CD4-positive, CD25-positive, alpha-beta regulatory T cell (primary cell): ENCODE data around the gene BRD3OS. TPM values are rescaled to one million over a fixed set of nuclear protein-coding genes. Genes with fewer than 3 reads are reported as not detected.

ENCODE experiments used
- ATAC-seq, 2 donors: fragments of 150-1000 bp; cut with Tn5 transposase; one replicate each; pipeline ENCODE4 v1.10.0; 2021; ENCODE audit warnings: low read depth in 2 of 2, moderate number of reproducible peaks in 2 of 2, moderate library complexity in 1 of 2
- DNase-seq, 3 donors: peaks; one replicate each; pipeline versions ENCODE4 v3.0.0 to v3.0.0-alpha.2; 2012 to 2022; ENCODE audit warnings: mixed read lengths in 1 of 3
- H3K27ac ChIP-seq: one replicate; pipeline ENCODE4 v1.7.0; 2013; ENCODE audit warnings: mild to moderate bottlenecking, low read length; ENCODE audit not compliant: insufficient read depth, poor library complexity, severe bottlenecking
- H3K27me3 ChIP-seq: one replicate; pipeline ENCODE4 v1.7.0; 2013; ENCODE audit warnings: low read length; ENCODE audit not compliant: control insufficient read depth, insufficient read depth
- H3K36me3 ChIP-seq: one replicate; pipeline ENCODE4 v1.7.0; 2013; ENCODE audit warnings: mild to moderate bottlenecking, low read length, moderate library complexity; ENCODE audit not compliant: control insufficient read depth, insufficient read depth
- H3K4me1 ChIP-seq: 2 replicates; pipeline ENCODE4 v1.7.0; 2013; ENCODE audit warnings: mild to moderate bottlenecking, low read length; ENCODE audit not compliant: insufficient read depth, control insufficient read depth, poor library complexity, severe bottlenecking
- H3K4me3 ChIP-seq: one replicate; pipeline ENCODE4 v1.7.0; 2013; ENCODE audit warnings: low read depth, mild to moderate bottlenecking, low read length, moderate library complexity
- H3K9me3 ChIP-seq, 2 experiments: 1 replicate in 1 of 2; 2 replicates in 1 of 2; pipeline ENCODE4 v1.7.0; 2013; ENCODE audit warnings: low read length in 2 of 2, mild to moderate bottlenecking in 1 of 2, moderate library complexity in 1 of 2; ENCODE audit not compliant: control insufficient read depth in 2 of 2
- H3K27ac Mint-ChIP-seq, 3 donors: one replicate each; pipeline ENCODE4 v1.8.0; 2020 to 2022; ENCODE audit warnings: mild to moderate bottlenecking in 3 of 3, mixed read lengths in 3 of 3, moderate library complexity in 2 of 3
- H3K27me3 Mint-ChIP-seq: one replicate; pipeline ENCODE4 v1.8.0; 2022; ENCODE audit warnings: mild to moderate bottlenecking, mixed read lengths
- H3K36me3 Mint-ChIP-seq: one replicate; pipeline ENCODE4 v1.8.0; 2020; ENCODE audit warnings: mixed read lengths
- H3K4me1 Mint-ChIP-seq, 4 donors: one replicate each; pipeline ENCODE4 v1.8.0; 2020 to 2022; ENCODE audit warnings: mixed read lengths in 4 of 4, mild to moderate bottlenecking in 1 of 4
- H3K4me3 Mint-ChIP-seq, 4 donors: one replicate each; pipeline ENCODE4 v1.8.0; 2020 to 2022; ENCODE audit warnings: mild to moderate bottlenecking in 4 of 4, mixed read lengths in 4 of 4, moderate library complexity in 3 of 4
- H3K9me3 Mint-ChIP-seq, 7 donors: one replicate each; pipeline ENCODE4 v1.8.0; 2020 to 2022; ENCODE audit warnings: mixed read lengths in 7 of 7, mild to moderate bottlenecking in 3 of 7, moderate library complexity in 2 of 7
- polyA plus RNA-seq, 4 donors: library from polyadenylated mRNA; unstranded; fragments of 300-500 nt; fragmentation: Illumina TruSeq; gene quantifications; one replicate each; pipeline ENCODE4 v1.2.3, GENCODE V29; 2021
- total RNA-seq: library from RNA; stranded (reverse); gene quantifications from one replicate; pipeline ENCODE4 v1.2.3, GENCODE V29; 2022

Gene BRD3OS
- total RNA-seq (4.6 TPM), polyA plus RNA-seq (10 to 100 TPM; 14.9 to 20.6 (median 17.5) TPM)

DNA sequence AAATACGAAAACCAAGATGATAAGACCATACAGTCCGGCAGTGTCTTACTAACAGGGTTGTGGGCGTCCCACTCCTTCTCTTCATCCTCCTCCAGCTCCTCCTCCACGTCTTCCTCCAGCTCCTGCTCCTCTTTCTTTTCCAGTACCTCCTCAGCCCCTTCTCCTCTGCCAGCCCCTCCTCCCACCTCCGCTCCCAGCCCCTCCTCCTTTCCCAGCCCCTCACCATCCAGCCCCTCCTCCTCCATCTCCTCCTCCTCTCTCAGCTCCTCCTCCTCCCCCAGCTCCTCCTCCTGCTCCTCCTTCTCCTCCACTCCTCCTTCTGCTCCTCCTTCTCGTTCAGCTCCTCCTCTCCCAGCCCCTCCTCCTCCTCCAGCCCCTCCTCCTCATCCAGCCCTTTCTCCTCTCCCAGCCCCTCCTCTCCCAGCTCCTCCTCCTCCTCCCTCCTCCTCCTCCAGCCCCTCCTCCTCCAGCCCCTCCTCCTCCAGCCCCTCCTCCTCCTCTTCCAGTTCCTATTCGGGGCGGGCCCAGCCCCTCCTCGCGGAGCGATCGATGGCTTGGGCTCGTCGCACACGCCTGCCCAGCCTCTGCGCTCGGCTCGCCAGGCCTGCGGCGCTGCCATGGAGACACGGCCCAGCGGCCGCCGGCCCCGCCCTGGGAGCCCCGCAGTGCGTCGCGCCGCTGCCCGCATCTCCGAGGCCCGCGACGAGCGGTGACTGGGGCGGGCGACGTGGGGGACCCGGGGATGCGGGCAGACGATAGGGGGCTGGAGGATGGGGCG, at the start of gene BRD3OS:
BRD3OS (plus strand) TSS at position 654 of the 778 bp plus-strand sequence. CDS start 1,267 bp downstream, outside the sequence.
- peak within 1 kb of the TSS; percentile 55 to 90 (median 85) for H3K4me3 Mint-ChIP-seq
- H3K4me1 ChIP-seq, result peaks cover 12% of the 10 kb centered on the region
- H3K9me3 Mint-ChIP-seq, result no peaks in the 10 kb centered on the region
- ATAC-seq, result peak; percentile 92
- H3K4me3 ChIP-seq, result peak within 1 kb of the TSS; percentile 75
- no peaks in the 10 kb centered on the region for H3K27me3 ChIP-seq
- H3K27ac ChIP-seq, result peak within 1 kb of the TSS; percentile 41
- H3K36me3 Mint-ChIP-seq, result no peaks in the 10 kb centered on the region
- peaks cover 2 to 24% (median 8%) of the 10 kb centered on the region in 4 donors for H3K4me1 Mint-ChIP-seq
- no peaks in the 10 kb centered on the region for H3K9me3 ChIP-seq
- peak; percentile 88 to 96 (median 92) for DNase-seq
- H3K27me3 Mint-ChIP-seq, result no peaks in the 10 kb centered on the region
- H3K27ac Mint-ChIP-seq, result peak within 1 kb of the TSS; percentile 49 to 67 (median 52)
- no peaks in the 10 kb centered on the region for H3K36me3 ChIP-seq

- ATAC-seq, result no peak
- Mint-ChIP-seq H3K27me3 (no peaks in the 10 kb centered on the region), H3K27ac (no peak overlapping the region), H3K4me3 (no peak overlapping the region), H3K4me1 (no peaks in the 10 kb centered on the region), H3K9me3 (peaks cover 0 to 2% (median 0%) of the 10 kb centered on the region in 7 donors), H3K36me3 (no peaks in the 10 kb centered on the region)
- DNase-seq, result no peak
- H3K9me3 ChIP-seq, result no peaks in the 10 kb centered on the region
- no peaks in the 10 kb centered on the region for H3K4me1 ChIP-seq
- no peak overlapping the region for H3K4me3 ChIP-seq
- H3K36me3 ChIP-seq, result no peaks in the 10 kb centered on the region
- no peak overlapping the region for H3K27ac ChIP-seq
- H3K27me3 ChIP-seq, result no peaks in the 10 kb centered on the region
Observed at GRCh38 chr9:133975511-133975910, 49.8 kb upstream of the BRD3OS start.

DNA sequence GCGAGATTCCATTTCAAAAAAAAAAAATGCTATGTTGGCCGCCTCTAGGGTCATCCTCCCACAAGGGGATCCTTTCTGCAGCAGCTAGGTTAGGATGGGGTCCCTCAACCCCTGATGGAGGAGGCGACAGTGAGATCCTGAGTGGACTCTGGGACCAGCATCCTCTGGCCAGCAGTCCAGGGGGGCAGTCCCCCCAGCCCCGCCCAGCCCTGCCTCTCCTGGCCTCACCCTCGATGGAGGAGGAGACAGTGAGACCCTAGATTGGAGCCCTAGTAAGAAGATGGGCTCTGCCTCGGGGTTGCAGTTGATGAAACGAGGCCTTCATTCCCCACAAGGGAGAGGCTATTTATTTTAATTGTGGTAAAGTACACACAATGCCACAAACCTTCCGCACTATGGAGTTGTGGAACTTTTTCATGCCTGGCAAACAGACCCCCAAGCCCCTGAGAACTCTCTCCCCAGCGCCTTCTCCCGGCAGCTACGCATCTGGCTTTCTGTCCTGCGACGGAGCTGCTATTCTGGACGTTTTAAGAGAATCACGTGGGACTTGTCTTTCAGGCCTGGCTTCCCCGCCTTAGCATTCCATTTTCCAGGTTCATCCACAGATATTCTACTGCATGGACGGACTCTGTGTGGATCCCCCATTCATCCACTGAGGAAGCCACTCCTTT, 49.0 kb upstream of the BRD3OS start:
- Mint-ChIP-seq H3K36me3 (no peaks in the 10 kb centered on the region), H3K27ac (no peak overlapping the region), H3K4me1 (no peaks in the 10 kb centered on the region), H3K4me3 (no peak overlapping the region), H3K27me3 (no peaks in the 10 kb centered on the region), H3K9me3 (peaks cover 0 to 2% (median 0%) of the 10 kb centered on the region in 7 donors)
- no peak for ATAC-seq
- no peaks in the 10 kb centered on the region for H3K9me3 ChIP-seq
- no peaks in the 10 kb centered on the region for H3K36me3 ChIP-seq
- no peaks in the 10 kb centered on the region for H3K4me1 ChIP-seq
- H3K27ac ChIP-seq, result no peak overlapping the region
- no peak overlapping the region for H3K4me3 ChIP-seq
- H3K27me3 ChIP-seq, result no peaks in the 10 kb centered on the region
- DNase-seq, result no peak

- no peak for DNase-seq
- Histone ChIP-seq H3K4me1 (no peaks in the 10 kb centered on the region), H3K36me3 (no peaks in the 10 kb centered on the region), H3K9me3 (no peaks in the 10 kb centered on the region), H3K27me3 (no peaks in the 10 kb centered on the region), H3K4me3 (no peak overlapping the region), H3K27ac (no peak overlapping the region)
- Mint-ChIP-seq H3K4me1 (no peaks in the 10 kb centered on the region), H3K27me3 (no peaks in the 10 kb centered on the region), H3K4me3 (no peak overlapping the region), H3K27ac (no peak overlapping the region), H3K9me3 (peaks cover 0 to 2% (median 0%) of the 10 kb centered on the region in 7 donors), H3K36me3 (no peaks in the 10 kb centered on the region)
- no peak for ATAC-seq
Observed at GRCh38 chr9:133976887-133977286, 48.4 kb upstream of the BRD3OS start.

DNA sequence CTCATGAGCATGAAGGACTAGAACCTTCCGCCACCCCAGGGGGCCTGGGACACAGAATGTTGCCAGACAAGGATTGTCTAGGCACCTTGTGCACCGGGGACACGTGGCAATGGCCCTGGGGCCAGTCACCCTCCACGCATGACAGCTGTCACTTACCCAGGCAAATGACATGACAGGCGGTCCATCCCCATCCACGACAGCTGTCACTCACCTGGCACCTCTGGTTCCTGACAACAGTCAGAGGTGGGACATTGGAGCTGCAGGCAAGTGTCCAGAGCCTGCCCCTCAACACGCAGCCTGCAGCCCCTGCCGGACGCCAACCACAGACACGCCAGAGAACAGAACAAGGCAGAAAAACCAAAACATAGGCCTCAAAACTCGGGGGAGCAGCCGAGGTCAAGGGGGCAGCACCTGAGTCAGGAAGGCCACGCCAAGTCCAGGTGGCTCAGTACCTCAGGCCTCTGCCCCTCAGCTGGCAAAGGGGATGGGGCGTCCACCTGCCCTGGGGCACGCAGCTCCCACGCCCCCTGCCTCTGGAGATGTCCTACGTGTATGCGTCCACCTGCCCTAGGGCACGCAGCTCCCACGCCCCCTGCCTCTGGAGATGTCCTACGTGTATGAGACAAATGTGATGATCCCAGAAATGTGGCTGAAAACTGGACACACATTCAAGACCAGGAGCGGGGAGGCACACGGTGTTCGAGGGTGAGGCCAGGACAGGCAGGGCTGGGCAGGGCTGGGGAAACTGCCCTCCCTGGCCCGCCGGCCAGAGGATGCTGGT, 47.7 kb upstream of the BRD3OS start:
- DNase-seq (no peak), ATAC-seq (no peak)
- H3K9me3 ChIP-seq, result no peaks in the 10 kb centered on the region
- Mint-ChIP-seq H3K4me1 (no peaks in the 10 kb centered on the region), H3K36me3 (no peaks in the 10 kb centered on the region), H3K9me3 (peaks cover 0 to 2% (median 0%) of the 10 kb centered on the region in 7 donors), H3K27me3 (no peaks in the 10 kb centered on the region), H3K4me3 (no peak overlapping the region), H3K27ac (no peak overlapping the region)
- H3K4me1 ChIP-seq, result no peaks in the 10 kb centered on the region
- no peaks in the 10 kb centered on the region for H3K27me3 ChIP-seq
- H3K27ac ChIP-seq, result no peak overlapping the region
- no peaks in the 10 kb centered on the region for H3K36me3 ChIP-seq
- no peak overlapping the region for H3K4me3 ChIP-seq

- H3K4me3 Mint-ChIP-seq, result no peak overlapping the region
- no peaks in the 10 kb centered on the region for H3K27me3 Mint-ChIP-seq
- Histone ChIP-seq H3K27me3 (no peaks in the 10 kb centered on the region), H3K36me3 (no peaks in the 10 kb centered on the region), H3K4me3 (no peak overlapping the region), H3K4me1 (no peaks in the 10 kb centered on the region), H3K9me3 (no peaks in the 10 kb centered on the region), H3K27ac (no peak overlapping the region)
- no peaks in the 10 kb centered on the region for H3K4me1 Mint-ChIP-seq
- peaks cover 0 to 2% (median 0%) of the 10 kb centered on the region in 7 donors for H3K9me3 Mint-ChIP-seq
- ATAC-seq, result no peak
- no peak for DNase-seq
- H3K27ac Mint-ChIP-seq, result no peak overlapping the region
- H3K36me3 Mint-ChIP-seq, result no peaks in the 10 kb centered on the region
Observed at GRCh38 chr9:133978226-133978898, 46.9 kb upstream of the BRD3OS start.

DNA sequence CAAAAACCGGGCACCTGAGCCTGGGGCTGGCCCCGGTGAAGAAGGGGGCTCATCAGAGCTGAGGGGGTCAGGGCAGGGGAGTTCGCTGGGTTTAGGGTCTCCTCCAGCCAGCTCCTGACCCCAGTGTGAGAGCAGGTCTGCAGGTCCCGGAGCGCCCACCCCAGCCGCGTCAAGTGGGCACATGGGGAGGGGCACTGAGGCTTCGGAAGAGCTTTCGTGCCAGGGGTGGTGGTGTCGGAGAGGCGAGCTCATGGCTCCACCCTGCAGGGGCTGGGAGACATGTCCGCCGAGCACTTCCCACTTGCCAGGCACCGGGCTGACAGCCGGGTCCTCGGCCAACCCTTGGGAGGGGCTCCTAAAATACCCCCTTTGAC, 46.4 kb upstream of the BRD3OS start:
- H3K27ac Mint-ChIP-seq, result no peak overlapping the region
- Histone ChIP-seq H3K4me1 (no peaks in the 10 kb centered on the region), H3K4me3 (no peak overlapping the region), H3K36me3 (no peaks in the 10 kb centered on the region), H3K27ac (no peak overlapping the region), H3K27me3 (no peaks in the 10 kb centered on the region), H3K9me3 (no peaks in the 10 kb centered on the region)
- DNase-seq, result no peak
- H3K36me3 Mint-ChIP-seq, result no peaks in the 10 kb centered on the region
- peaks cover 0 to 2% (median 0%) of the 10 kb centered on the region in 7 donors for H3K9me3 Mint-ChIP-seq
- H3K27me3 Mint-ChIP-seq, result no peaks in the 10 kb centered on the region
- H3K4me1 Mint-ChIP-seq, result no peaks in the 10 kb centered on the region
- no peak for ATAC-seq
- no peak overlapping the region for H3K4me3 Mint-ChIP-seq
